ENCODE results near the gene MYPN.

Gene MYPN

GRCh38 chr10:68261132-68261856, 152.0 kb downstream of the MYPN start:
- in situ Hi-C loops (cut with MboI; ENCODE audit: low sequenced_read_pairs) = no loop called here

All from HL-60/S4 (cell line).